ENCODE data around the gene PDSS2. TPM values are rescaled to one million over a fixed set of nuclear protein-coding genes. Genes with fewer than 3 reads are reported as not detected.
A peak's percentile ranks its signal among the peaks of the same experiment; 100 is the strongest.

The PDSS2 gene
- total RNA-seq, 1 donor from 2014 or later = 14.9 TPM

- Histone ChIP-seq H3K27ac (no peak overlapping the region), H3K4me3 (no peak overlapping the region)
Observed at GRCh38 chr6:107186047-107186446, 273.3 kb downstream of the PDSS2 start.

GRCh38 chr6:107185391-107185970 lies 273.9 kb downstream of the PDSS2 start:
- no peaks in the 10 kb centered on the region for H3K4me1 ChIP-seq
- no peak overlapping the region for H3K27ac ChIP-seq
- no peaks in the 10 kb centered on the region for H3K9me3 ChIP-seq (ENCODE audit: low read depth)
- H3K79me2 ChIP-seq (ENCODE audit: low read depth) = no peaks in the 10 kb centered on the region
- no peak overlapping the region for H3K4me3 ChIP-seq
- DNase-seq (ENCODE audit: low spot score) = peak; percentile 62
- no peak overlapping the region for H3K4me2 ChIP-seq
- no peaks in the 10 kb centered on the region for H4K20me1 ChIP-seq (ENCODE audit: low read depth)
- H3K4me3 Mint-ChIP-seq = no peak overlapping the region
- H3K27me3 Mint-ChIP-seq (ENCODE audit: insufficient read depth, low read depth) = peaks cover 2% of the 10 kb centered on the region
- H3K9ac ChIP-seq = no peak overlapping the region
- H3K27me3 ChIP-seq = no peaks in the 10 kb centered on the region
- H3K36me3 Mint-ChIP-seq = no peaks in the 10 kb centered on the region
- H3K9me3 Mint-ChIP-seq = no peaks in the 10 kb centered on the region
- H3F3A ChIP-seq (ENCODE audit: low read depth) = peaks cover under 1% of the 10 kb centered on the region
- no peak overlapping the region for H3K27ac Mint-ChIP-seq
- no peak overlapping the region for H2AFZ ChIP-seq (replicated peaks)
- TF ChIP-seq EZH2phosphoT487 (IDR thresholded peaks at IDR 0.05) (no peak), EZH2 (IDR thresholded peaks at IDR 0.05) (no peak), CTCF (IDR thresholded peaks at IDR 0.05) (peak; percentile 51)
- peaks cover 5% of the 10 kb centered on the region for H3K4me1 Mint-ChIP-seq
- no peaks in the 10 kb centered on the region for H3K36me3 ChIP-seq

More at GRCh38 chr6:107186047-107186446, 273.3 kb downstream of the PDSS2 start:
- Histone ChIP-seq H3K79me2 (ENCODE audit: low read depth) (no peaks in the 10 kb centered on the region), H4K20me1 (ENCODE audit: low read depth) (no peaks in the 10 kb centered on the region), H3K27me3 (no peaks in the 10 kb centered on the region), H3K9ac (no peak overlapping the region), H3K9me3 (ENCODE audit: low read depth) (no peaks in the 10 kb centered on the region), H3F3A (ENCODE audit: low read depth) (no peaks in the 10 kb centered on the region), H3K4me1 (no peaks in the 10 kb centered on the region), H3K4me2 (no peak overlapping the region), H3K36me3 (no peaks in the 10 kb centered on the region), H2AFZ (replicated peaks) (no peak overlapping the region)
- DNase-seq (ENCODE audit: low spot score) = no peak
- no peak overlapping the region for H3K4me3 Mint-ChIP-seq
- no peak overlapping the region for H3K27ac Mint-ChIP-seq
- H3K36me3 Mint-ChIP-seq = peaks cover under 1% of the 10 kb centered on the region
- H3K4me1 Mint-ChIP-seq = peaks cover 5% of the 10 kb centered on the region
- H3K27me3 Mint-ChIP-seq (ENCODE audit: insufficient read depth, low read depth) = peaks cover 2% of the 10 kb centered on the region
- no peaks in the 10 kb centered on the region for H3K9me3 Mint-ChIP-seq
- TF ChIP-seq CTCF (IDR thresholded peaks at IDR 0.05) (no peak), EZH2 (IDR thresholded peaks at IDR 0.05) (no peak), EZH2phosphoT487 (IDR thresholded peaks at IDR 0.05) (no peak)

- Histone ChIP-seq H3F3A (ENCODE audit: low read depth) (peaks cover 5% of the 10 kb centered on the region), H3K4me1 (peaks cover 5% of the 10 kb centered on the region), H2AFZ (replicated peaks) (no peak overlapping the region), H3K79me2 (ENCODE audit: low read depth) (no peaks in the 10 kb centered on the region), H3K27ac (no peak overlapping the region), H4K20me1 (ENCODE audit: low read depth) (no peaks in the 10 kb centered on the region), H3K4me2 (no peak overlapping the region), H3K9me3 (ENCODE audit: low read depth) (no peaks in the 10 kb centered on the region), H3K4me3 (no peak overlapping the region), H3K27me3 (no peaks in the 10 kb centered on the region), H3K9ac (no peak overlapping the region), H3K36me3 (no peaks in the 10 kb centered on the region)
- H3K36me3 Mint-ChIP-seq = no peaks in the 10 kb centered on the region
- TF ChIP-seq EZH2 (IDR thresholded peaks at IDR 0.05) (no peak), EZH2phosphoT487 (IDR thresholded peaks at IDR 0.05) (no peak), CTCF (IDR thresholded peaks at IDR 0.05) (no peak)
- H3K9me3 Mint-ChIP-seq = no peaks in the 10 kb centered on the region
- H3K27me3 Mint-ChIP-seq (ENCODE audit: insufficient read depth, low read depth) = peaks cover 2% of the 10 kb centered on the region
- H3K4me1 Mint-ChIP-seq = peaks cover 13% of the 10 kb centered on the region
- no peak for DNase-seq (ENCODE audit: low spot score)
- no peak overlapping the region for H3K27ac Mint-ChIP-seq
- H3K4me3 Mint-ChIP-seq = no peak overlapping the region
Observed at GRCh38 chr6:107184435-107184834, 274.9 kb downstream of the PDSS2 start.
